Germinal center (tissue), 1 donor: ENCODE measurements around the gene CPEB2.

Experiments used
- DNase-seq: peaks from one replicate; pipeline ENCODE4 v3.0.0; 2012; ENCODE audit warnings: mixed read lengths, low spot score

Gene CPEB2

DNA sequence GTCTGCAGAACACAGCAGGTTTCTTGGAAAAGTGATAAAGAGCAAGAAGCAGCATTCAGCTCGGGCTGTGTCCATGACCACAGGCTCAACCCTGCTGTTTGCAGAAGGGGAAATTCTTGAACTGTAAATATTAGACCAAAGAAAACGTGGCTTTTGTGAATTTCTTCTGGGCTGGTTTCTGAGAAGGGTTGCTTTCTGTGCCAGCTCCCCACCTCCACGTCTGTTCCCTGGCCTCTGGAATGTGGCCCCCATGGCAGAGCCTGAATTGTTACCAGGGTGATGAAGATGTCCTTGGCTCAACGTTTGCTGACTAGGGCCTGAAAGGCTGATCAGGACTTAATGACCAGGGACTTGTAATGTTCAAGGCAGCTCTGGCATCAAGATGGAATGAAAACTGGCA, 116.0 kb downstream of the CPEB2 start:
- no peak for DNase-seq
